GM18868 (cell line): ENCODE results near the gene AQP3.
"Not testable (repeated sequence)": the region's sequence is repeated elsewhere in the genome, so short reads cannot be mapped to it uniquely, and the experiment has no call there.

Source experiments
- ATAC-seq: cut with Tn5 transposase; IDR thresholded peaks from one replicate; pipeline ENCODE4 v1.9.1; 2021; ENCODE audit warnings: mild to moderate bottlenecking, moderate library complexity; ENCODE audit not compliant: unreplicated experiment

AQP3 gene

DNA sequence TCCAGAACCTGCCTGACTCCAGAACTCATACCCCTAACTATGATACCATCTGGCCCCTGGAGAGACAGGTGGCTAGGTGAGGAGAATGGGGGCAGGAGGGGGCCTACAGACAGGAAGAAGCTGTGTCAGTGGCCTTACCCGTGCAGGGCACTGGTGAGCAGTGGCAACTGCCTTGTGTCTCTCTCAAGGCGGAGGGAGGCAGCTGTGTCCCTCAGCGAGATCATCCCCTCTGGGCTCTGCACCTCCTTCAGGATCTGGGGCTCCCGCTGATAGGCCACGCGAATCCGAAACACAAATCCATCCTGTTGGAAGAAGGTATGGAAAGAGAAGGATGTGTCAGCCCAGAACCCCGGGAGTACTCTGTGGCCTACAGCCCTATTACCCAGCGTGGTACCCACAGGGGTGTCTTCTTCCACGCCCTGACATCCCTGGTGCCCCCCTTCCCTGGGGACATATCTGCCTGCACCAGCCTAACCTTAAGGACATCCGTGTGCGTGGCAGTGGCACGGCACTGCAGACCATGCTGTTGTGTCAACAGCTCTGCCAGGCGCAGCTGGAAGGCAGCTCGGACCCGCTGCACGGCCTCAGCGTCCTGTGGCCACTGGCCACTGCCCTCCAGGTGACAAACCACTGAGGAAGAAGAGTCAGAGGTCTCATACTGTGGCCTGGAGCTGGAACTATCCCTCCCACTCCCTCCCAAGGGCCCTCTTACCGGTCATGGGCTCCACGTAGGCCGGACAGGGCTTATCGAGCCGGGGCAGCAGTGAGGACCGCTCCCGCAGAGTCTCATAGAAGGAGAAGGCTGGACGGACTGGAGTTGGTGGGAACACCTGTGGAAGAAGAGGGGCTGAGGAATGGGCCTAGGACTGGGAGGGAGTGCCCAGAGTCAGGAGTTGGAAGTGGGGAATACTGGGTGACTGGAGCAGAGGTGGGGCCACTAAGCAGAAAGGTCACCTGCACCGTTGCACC, 18.5 kb upstream of the AQP3 start:
- no peak for ATAC-seq

GRCh38 chr9:33465096-33465495, 17.7 kb upstream of the AQP3 start:
- no peak for ATAC-seq

- no peak for ATAC-seq
These were observed 16.7 kb upstream of the AQP3 start for GRCh38 chr9:33464045-33464636.

DNA sequence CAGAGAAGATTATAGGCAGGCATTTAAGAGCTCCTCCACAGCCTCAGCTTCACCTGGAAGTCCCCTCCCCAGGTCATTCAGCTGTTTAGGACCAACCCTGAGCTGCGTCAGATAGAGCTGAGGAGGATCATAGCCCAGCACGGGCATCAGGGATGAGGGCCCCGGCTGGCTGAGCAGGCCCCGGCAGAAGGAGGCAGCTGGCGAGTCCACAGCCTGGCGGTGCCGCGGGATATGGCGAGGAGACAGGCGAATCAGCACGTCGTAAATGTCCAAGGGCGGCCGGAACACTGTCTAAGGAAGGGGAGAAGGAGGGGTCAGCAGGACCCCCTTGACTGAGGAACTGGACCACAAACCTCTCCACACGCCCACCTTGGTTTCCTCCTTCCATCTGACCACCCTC, 15.8 kb upstream of the AQP3 start:
- ATAC-seq = no peak

GRCh38 chr9:33461492-33461891, 14.1 kb upstream of the AQP3 start:
- no peak for ATAC-seq

- ATAC-seq = no peak
These were observed 13.5 kb upstream of the AQP3 start for GRCh38 chr9:33460854-33461253.

DNA sequence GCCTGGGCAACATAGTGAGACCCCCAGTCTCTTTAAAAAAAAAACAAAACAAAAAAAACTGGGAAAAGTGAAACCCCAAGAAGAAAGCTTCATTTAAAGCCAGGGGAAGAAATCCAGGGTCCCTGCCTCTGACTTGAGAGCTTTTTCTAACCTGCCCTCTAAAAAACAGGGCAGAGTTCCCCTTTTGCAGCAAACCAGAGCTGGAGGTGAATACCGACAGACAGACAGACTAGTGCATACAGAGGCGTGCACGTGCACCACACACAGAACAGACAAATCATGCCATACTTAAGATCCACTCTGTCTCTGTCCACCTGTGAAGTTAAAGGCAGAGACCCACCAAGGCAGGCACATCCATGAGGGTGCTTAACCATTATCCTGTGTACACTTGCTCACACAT, 11.7 kb upstream of the AQP3 start:
- peak; percentile 31 for ATAC-seq

- ATAC-seq = peak; percentile 60
These were observed 11.1 kb upstream of the AQP3 start for GRCh38 chr9:33458444-33458843.

GRCh38 chr9:33455945-33456344, 8.6 kb upstream of the AQP3 start:
- no peak for ATAC-seq

- ATAC-seq = not testable (repeated sequence)
These were observed 8.1 kb upstream of the AQP3 start for GRCh38 chr9:33455456-33455855.

- ATAC-seq = not testable (repeated sequence)
These were observed 7.3 kb upstream of the AQP3 start for GRCh38 chr9:33454661-33455026.

DNA sequence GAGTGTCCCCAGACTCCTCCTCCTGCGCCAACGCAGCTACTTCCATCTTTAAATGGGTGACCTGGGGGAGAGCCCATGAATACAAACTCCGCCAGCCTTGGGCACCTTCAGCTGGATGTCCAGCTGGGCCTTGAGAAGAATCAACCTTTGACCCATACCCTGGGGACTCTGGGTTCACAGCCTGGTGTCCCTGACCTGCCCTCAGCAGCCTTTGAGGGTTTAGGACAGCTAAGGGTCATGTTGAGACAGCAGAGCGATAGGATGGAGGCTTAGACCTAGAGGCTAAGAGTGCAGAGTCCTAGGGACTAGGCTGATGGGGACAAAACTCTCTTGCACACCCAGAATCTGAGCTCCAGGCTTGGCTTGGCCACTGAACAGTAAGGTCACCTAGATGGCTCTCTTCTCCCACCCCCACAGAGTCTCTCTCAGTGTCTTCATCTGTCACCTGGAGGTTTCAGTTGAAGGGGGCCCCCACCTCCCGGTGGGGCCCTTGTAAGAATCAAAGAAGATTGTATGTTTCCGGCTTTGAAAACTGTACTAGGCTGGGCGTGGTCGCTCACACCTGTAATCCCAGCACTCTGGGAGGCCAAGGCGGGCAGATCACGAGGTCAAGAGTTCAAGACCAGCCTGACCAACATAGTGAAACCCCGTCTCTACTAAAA, 6.7 kb upstream of the AQP3 start:
- ATAC-seq = no peak

- no peak for ATAC-seq
These were observed 6.0 kb upstream of the AQP3 start for GRCh38 chr9:33453286-33453860.

GRCh38 chr9:33452828-33453271, 5.5 kb upstream of the AQP3 start:
- ATAC-seq = peak; percentile 46

- no peak for ATAC-seq
These were observed 3.3 kb upstream of the AQP3 start for GRCh38 chr9:33450621-33451146.

GRCh38 chr9:33449715-33450114, 2.3 kb upstream of the AQP3 start:
- ATAC-seq = no peak

GRCh38 chr9:33447799-33448553, 583 bp upstream of the AQP3 start:
- ATAC-seq = no peak

DNA sequence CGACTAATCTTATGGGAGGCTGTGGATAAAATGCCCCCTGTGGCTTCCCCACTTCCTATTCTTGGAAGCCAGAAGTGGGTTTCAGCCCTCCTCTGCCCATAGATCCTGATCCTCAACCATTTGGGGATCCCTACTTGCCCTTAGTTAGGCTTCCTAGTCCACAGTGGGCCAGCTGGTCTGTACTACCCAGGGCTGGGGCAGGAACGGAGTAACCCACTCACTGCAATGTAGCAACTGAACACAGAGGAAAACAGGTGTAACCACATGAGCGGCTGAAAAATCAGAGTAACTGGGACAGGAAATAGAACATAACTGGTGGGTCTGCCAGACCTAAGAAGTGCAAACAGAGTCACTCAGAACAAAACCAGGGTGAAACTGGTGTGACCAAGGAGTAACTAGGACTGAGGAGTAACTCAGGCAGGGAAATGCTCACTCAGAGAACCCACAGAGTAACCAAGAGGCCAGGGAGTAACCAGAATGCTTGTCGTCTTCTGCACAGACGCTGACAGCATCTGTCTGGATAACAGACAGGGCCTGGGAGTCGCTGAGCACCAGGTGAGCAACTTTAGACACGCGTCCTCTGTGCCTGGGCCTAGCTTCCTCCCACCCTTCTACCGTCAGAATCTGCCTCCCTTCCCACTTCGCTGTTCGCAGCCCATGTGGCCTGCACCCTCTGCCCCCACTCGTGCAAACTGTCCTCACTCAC, 1.0 kb downstream of the AQP3 start:
- peak; percentile 94 for ATAC-seq

GRCh38 chr9:33445389-33446239, 1.8 kb downstream of the AQP3 start:
- no peak for ATAC-seq
